GM12878 (cell line): Measurements from ENCODE around the gene PRDX3. TPM values are rescaled to one million over a fixed set of nuclear protein-coding genes. Genes with fewer than 3 reads are reported as not detected.

ENCODE experiments used
- CREB1 ChIP-seq: IDR thresholded peaks from 2 replicates; pipeline ENCODE4 v1.6.1; 2012; ENCODE audit warnings: low read depth, mild to moderate bottlenecking, inconsistent platforms
- GATAD2B ChIP-seq: fragments of 450-650 bp; conservative IDR thresholded peaks from 2 replicates; pipeline ENCODE4 v1.6.1; 2017; ENCODE audit warnings: low read depth, mild to moderate bottlenecking, moderate library complexity
- JUND ChIP-seq: IDR thresholded peaks from 2 replicates; pipeline ENCODE4 v1.6.1; 2012; ENCODE audit warnings: low read depth, mild to moderate bottlenecking, low read length, improper control_type of control experiment, moderate library complexity
- MLLT1 ChIP-seq: fragments of 450-650 bp; IDR thresholded peaks from 2 replicates; pipeline ENCODE4 v1.6.1; 2016; ENCODE audit warnings: mild to moderate bottlenecking
- MTA2 ChIP-seq: fragments of 450-650 bp; IDR thresholded peaks from 2 replicates; pipeline ENCODE4 v1.6.1; 2016; ENCODE audit warnings: low read depth, mild to moderate bottlenecking, moderate library complexity
- NBN ChIP-seq: fragments of 450-650 bp; IDR thresholded peaks from 2 replicates; pipeline ENCODE4 v1.6.1; 2016
- POLR2A ChIP-seq: IDR thresholded peaks from 2 replicates; pipeline ENCODE4 v1.6.1; 2011; ENCODE audit warnings: low read depth, mild to moderate bottlenecking, low read length
- RUNX3 ChIP-seq: IDR thresholded peaks from 2 replicates; pipeline ENCODE4 v1.6.1; 2012; ENCODE audit warnings: low read length, inconsistent platforms
- SRF ChIP-seq, 2 experiments: IDR thresholded peaks; 2 replicates each; pipeline ENCODE4 v1.6.1; 2011; ENCODE audit warnings: low read depth in 2 of 2, low read length in 2 of 2, mild to moderate bottlenecking in 1 of 2, moderate library complexity in 1 of 2
- TAF1 ChIP-seq: IDR thresholded peaks from 2 replicates; pipeline ENCODE4 v1.6.1; 2011; ENCODE audit warnings: mild to moderate bottlenecking, low read depth, low read length, borderline replicate concordance
- TCF3 ChIP-seq: IDR thresholded peaks from 2 replicates; pipeline ENCODE4 v1.6.1; 2012; ENCODE audit warnings: low read depth, mild to moderate bottlenecking, low read length, borderline replicate concordance; ENCODE audit not compliant: insufficient read depth
- YY1 ChIP-seq: IDR thresholded peaks from 2 replicates; pipeline ENCODE4 v1.6.1; 2011; ENCODE audit warnings: low read depth, mild to moderate bottlenecking, low read length
- ZZZ3 ChIP-seq: IDR thresholded peaks from 2 replicates; pipeline ENCODE4 v1.6.1; 2011; ENCODE audit warnings: low read depth; ENCODE audit not compliant: control insufficient read depth, insufficient read length
- polyA plus RNA-seq, 11 experiments: library from polyadenylated mRNA; depleted of rRNA in 4 of 11; unstranded in 6 of 11; stranded (reverse) in 5 of 11; fragments of >200 nt; fragmentation: Nextera tagmentation in 4 of 11; fragmentation: Illumina TruSeq in 1 of 11; extraction: Ambion mirVana in 4 of 11; extraction: Trizol in 1 of 11; gene quantifications; 1 replicate in 1 of 11; 2 replicates in 10 of 11; pipeline versions ENCODE4 v1.2.1 to v1.2.3, GENCODE V29; 2011 to 2016; ENCODE audit warnings: inconsistent platforms in 2 of 11, missing spikeins in 2 of 11, low read depth in 1 of 11
- total RNA-seq, 4 experiments: library from RNA; depleted of rRNA in 3 of 4; stranded (reverse); fragments of >200 nt in 3 of 4; fragmentation: Illumina TruSeq in 1 of 4; extraction: Trizol in 1 of 4; gene quantifications; 2 replicates each; pipeline versions ENCODE4 v1.2.1 to v1.2.3, GENCODE V29; 2013 to 2021
- TF ChIP-seq, protein P1 (sequence below): fragments of 450-650 bp; IDR thresholded peaks from 2 replicates; pipeline ENCODE4 v1.6.1; 2017; ENCODE audit warnings: low read depth, mild to moderate bottlenecking, moderate library complexity

The PRDX3 gene
- total and polyA plus RNA-seq, 10 of the 15 experiments (the other 5 are each of a cell fraction or from before 2014, with no cell fraction given) = 195 to 1,431 (median 398) TPM

GRCh38 chr10:119131512-119132240 lies 46.9 kb downstream of the PRDX3 start (continued):
- peak; percentile 46 for TF ChIP-seq MLLT1
- TF ChIP-seq CREB1 = peak; percentile 61; the same call in 1 of the 2 replicates
- peak; percentile 11; the same call in 1 of the 2 replicates for TF ChIP-seq TCF3
- no peak for TF ChIP-seq SRF (IDR thresholded peaks at IDR 0.05; ENCODE audit: low read depth in 2 of 2, low read length in 2 of 2)
- peak; percentile 68 for TF ChIP-seq RUNX3
- TF ChIP-seq YY1 = peak; percentile 89
- 0 out of 2 replicates have a peak, but pooled peaks have one; percentile 28 for TF ChIP-seq GATAD2B
- TF ChIP-seq TAF1 = peak; percentile 30; the same call in 1 of the 2 replicates
- TF ChIP-seq, protein P1, sequence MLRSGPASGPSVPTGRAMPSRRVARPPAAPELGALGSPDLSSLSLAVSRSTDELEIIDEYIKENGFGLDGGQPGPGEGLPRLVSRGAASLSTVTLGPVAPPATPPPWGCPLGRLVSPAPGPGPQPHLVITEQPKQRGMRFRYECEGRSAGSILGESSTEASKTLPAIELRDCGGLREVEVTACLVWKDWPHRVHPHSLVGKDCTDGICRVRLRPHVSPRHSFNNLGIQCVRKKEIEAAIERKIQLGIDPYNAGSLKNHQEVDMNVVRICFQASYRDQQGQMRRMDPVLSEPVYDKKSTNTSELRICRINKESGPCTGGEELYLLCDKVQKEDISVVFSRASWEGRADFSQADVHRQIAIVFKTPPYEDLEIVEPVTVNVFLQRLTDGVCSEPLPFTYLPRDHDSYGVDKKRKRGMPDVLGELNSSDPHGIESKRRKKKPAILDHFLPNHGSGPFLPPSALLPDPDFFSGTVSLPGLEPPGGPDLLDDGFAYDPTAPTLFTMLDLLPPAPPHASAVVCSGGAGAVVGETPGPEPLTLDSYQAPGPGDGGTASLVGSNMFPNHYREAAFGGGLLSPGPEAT = peak; percentile 30; the same call in 1 of the 2 replicates
- TF ChIP-seq JUND = no peak
- TF ChIP-seq MTA2 = 0 out of 2 replicates have a peak, but pooled peaks have one; percentile 11
- no peak for TF ChIP-seq ZZZ3
- TF ChIP-seq POLR2A = peak; percentile 61
- peak; percentile 34; the same call in 1 of the 2 replicates for TF ChIP-seq NBN
